GM10266 (cell line): Measurements from ENCODE around the gene NLRP10.

ENCODE experiments used
- DNase-seq: peaks from one replicate; pipeline ENCODE4 v3.0.0; 2012; ENCODE audit errors: extremely low spot score
- CTCF ChIP-seq: IDR thresholded peaks from 2 replicates; pipeline ENCODE4 v1.5.1; 2012; ENCODE audit warnings: mild to moderate bottlenecking, low read depth; ENCODE audit not compliant: control insufficient read depth, insufficient read depth; ENCODE audit errors: missing control alignments

NLRP10 gene, protein sequence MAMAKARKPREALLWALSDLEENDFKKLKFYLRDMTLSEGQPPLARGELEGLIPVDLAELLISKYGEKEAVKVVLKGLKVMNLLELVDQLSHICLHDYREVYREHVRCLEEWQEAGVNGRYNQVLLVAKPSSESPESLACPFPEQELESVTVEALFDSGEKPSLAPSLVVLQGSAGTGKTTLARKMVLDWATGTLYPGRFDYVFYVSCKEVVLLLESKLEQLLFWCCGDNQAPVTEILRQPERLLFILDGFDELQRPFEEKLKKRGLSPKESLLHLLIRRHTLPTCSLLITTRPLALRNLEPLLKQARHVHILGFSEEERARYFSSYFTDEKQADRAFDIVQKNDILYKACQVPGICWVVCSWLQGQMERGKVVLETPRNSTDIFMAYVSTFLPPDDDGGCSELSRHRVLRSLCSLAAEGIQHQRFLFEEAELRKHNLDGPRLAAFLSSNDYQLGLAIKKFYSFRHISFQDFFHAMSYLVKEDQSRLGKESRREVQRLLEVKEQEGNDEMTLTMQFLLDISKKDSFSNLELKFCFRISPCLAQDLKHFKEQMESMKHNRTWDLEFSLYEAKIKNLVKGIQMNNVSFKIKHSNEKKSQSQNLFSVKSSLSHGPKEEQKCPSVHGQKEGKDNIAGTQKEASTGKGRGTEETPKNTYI

GRCh38 chr11:7965386-7965785 is at the start of gene NLRP10:
Gene NLRP10, minus strand, starts transcription at chr11:7965447. Its CDS starts 1,952 bp downstream, at chr11:7963495.
- TF ChIP-seq CTCF = no peak
- no peak for DNase-seq

GRCh38 chr11:8013833-8014232 is 48.6 kb upstream of the NLRP10 start:
- TF ChIP-seq CTCF = no peak
- no peak for DNase-seq

- DNase-seq = no peak
- TF ChIP-seq CTCF = no peak
These were observed 46.8 kb upstream of the NLRP10 start for GRCh38 chr11:8011981-8012444.

DNA sequence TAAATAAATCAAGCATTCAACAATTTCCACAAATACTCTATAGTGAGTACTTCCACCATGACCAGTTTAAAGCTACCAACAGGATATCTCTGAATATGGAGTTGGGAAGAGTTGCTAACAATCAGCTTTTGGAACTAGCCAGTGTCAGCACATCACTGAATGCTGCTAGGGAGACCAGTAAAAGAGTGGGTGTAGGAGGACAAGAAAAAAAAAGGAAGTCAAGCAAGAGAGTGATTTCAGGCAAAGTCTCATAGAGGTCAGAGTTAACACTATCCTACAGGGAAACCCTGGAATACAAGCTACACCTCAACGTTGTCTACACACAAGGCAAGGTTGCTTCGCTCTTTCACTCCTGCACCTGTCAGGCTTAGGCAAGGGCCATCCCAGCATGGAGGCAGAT is 46.1 kb upstream of the NLRP10 start:
- DNase-seq = no peak

DNA sequence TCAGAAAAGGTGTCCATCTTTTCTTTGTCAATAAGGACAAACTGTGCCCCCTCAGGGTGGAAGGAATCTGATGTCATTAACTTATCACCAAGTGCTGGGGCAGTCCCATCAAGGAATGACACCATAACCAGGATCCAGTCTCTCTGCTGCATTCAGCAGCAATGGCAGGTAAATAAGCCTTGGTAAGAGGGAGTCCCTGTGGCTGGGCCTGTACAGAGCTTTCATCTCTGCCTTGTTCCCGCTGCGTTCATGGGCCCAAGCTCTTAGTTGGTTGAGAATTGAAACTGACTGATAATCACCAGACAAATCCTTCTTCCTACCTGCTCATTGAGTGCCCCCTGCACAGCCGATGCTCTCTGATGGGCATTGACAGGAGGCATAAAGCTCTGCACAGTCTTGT is 44.6 kb upstream of the NLRP10 start:
- DNase-seq = no peak
- TF ChIP-seq CTCF = no peak

More for the DNA sequence above, 46.1 kb upstream of the NLRP10 start:
- TF ChIP-seq CTCF = no peak

DNA sequence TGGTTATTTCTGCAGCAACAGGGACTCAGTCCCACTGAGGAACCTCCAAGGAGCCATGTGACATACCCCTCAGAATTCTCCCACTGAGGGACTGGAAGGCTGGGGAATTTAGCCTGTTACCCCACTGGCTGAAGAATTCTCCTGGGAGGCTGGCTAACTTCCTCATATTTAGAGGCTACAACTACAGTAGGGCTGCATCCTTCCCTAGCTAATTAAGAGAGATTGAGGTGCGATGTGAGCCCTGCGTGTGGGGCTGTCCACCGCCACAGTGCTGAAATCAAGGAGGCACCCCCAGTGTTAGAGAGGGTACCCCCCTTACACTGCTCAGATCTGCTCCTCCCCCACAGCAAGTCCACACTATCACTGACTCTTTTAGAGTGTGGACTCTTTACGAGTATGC is 43.0 kb upstream of the NLRP10 start:
- DNase-seq = no peak
- no peak for TF ChIP-seq CTCF
